ENCODE measurements around the gene TMEM169.

The TMEM169 gene

GRCh38 chr2:216081487-216082116 lies at the start of gene TMEM169, which contains the start of gene PECR:
TMEM169 (plus strand) TSS chr2:216081919; CDS start chr2:216095964, 14,045 bp downstream.
PECR (minus strand) TSS chr2:216081809; CDS start chr2:216081741, 68 bp downstream.
- peak; percentile 31 for DNase-seq

- DNase-seq, result no peak
Measured at GRCh38 chr2:216031960-216032689, 49.6 kb upstream of the TMEM169 start.

- DNase-seq, result no peak
Measured at GRCh38 chr2:216033403-216033802, 48.3 kb upstream of the TMEM169 start.

GRCh38 chr2:216034065-216034464 lies 47.7 kb upstream of the TMEM169 start:
- peak; percentile 26 for DNase-seq

- DNase-seq, result no peak
Measured at GRCh38 chr2:216039918-216040317, 41.8 kb upstream of the TMEM169 start.

- no peak for DNase-seq
Measured at GRCh38 chr2:216041438-216041837, 40.3 kb upstream of the TMEM169 start.

- no peak for DNase-seq
Measured at GRCh38 chr2:216043949-216044348, 37.8 kb upstream of the TMEM169 start.

GRCh38 chr2:216044883-216045486 lies 36.7 kb upstream of the TMEM169 start:
- DNase-seq, result no peak

GRCh38 chr2:216047397-216047796 lies 34.3 kb upstream of the TMEM169 start:
- no peak for DNase-seq

- DNase-seq, result no peak
Measured at GRCh38 chr2:216049452-216049851, 32.3 kb upstream of the TMEM169 start.

GRCh38 chr2:216051350-216051749 lies 30.4 kb upstream of the TMEM169 start:
- no peak for DNase-seq

GRCh38 chr2:216052420-216052819 lies 29.3 kb upstream of the TMEM169 start:
- DNase-seq, result no peak

GRCh38 chr2:216055680-216056079 lies 26.0 kb upstream of the TMEM169 start:
- no peak for DNase-seq

- DNase-seq, result no peak
Measured at GRCh38 chr2:216056739-216057138, 25.0 kb upstream of the TMEM169 start.

GRCh38 chr2:216057688-216058193 lies 24.0 kb upstream of the TMEM169 start:
- no peak for DNase-seq

- no peak for DNase-seq
Measured at GRCh38 chr2:216059233-216059834, 22.4 kb upstream of the TMEM169 start.

- no peak for DNase-seq
Measured at GRCh38 chr2:216064014-216064630, 17.6 kb upstream of the TMEM169 start.

GRCh38 chr2:216064665-216065064 lies 17.1 kb upstream of the TMEM169 start:
- DNase-seq, result no peak

- DNase-seq, result no peak
Measured at GRCh38 chr2:216066230-216066629, 15.5 kb upstream of the TMEM169 start.

GRCh38 chr2:216069028-216069427 lies 12.7 kb upstream of the TMEM169 start:
- no peak for DNase-seq

GRCh38 chr2:216070195-216070594 lies 11.5 kb upstream of the TMEM169 start:
- DNase-seq, result no peak

- DNase-seq, result no peak
Measured at GRCh38 chr2:216071111-216071851, 10.4 kb upstream of the TMEM169 start.
